CD14-positive monocyte (primary cell): ENCODE results near the gene GIT2. TPM values are rescaled to one million over a fixed set of nuclear protein-coding genes. Genes with fewer than 3 reads are reported as not detected.
A peak's percentile ranks its signal among the peaks of the same experiment; 100 is the strongest.

Source experiments
- DNase-seq, 3 donors: peaks; one replicate each; pipeline ENCODE4 v3.0.0-alpha.2; 2011 to 2022
- H2AFZ ChIP-seq: 2 replicates; pipeline ENCODE4 v1.6.0; 2012; ENCODE audit warnings: mild to moderate bottlenecking, low read depth, low read length, inconsistent platforms; ENCODE audit not compliant: insufficient read depth, poor library complexity, severe bottlenecking
- H3K27ac ChIP-seq, 2 donors: 1 replicate in 1 of 2; 2 replicates in 1 of 2; pipeline ENCODE4 v1.5.1; 2012 to 2013; ENCODE audit warnings: low read length in 2 of 2, control low read depth in 1 of 2, inconsistent platforms in 1 of 2, low read depth in 1 of 2, mild to moderate bottlenecking in 1 of 2
- H3K27me3 ChIP-seq, 2 donors: one replicate each; pipeline versions ENCODE4 v1.6.0 to v1.6.1; 2011 to 2013; ENCODE audit warnings: low read length in 2 of 2; ENCODE audit not compliant: control insufficient read depth in 2 of 2, insufficient read depth in 2 of 2
- H3K36me3 ChIP-seq, 2 donors: replicated peaks in 1 of 2; 1 replicate in 1 of 2; 2 replicates in 1 of 2; pipeline versions ENCODE4 v1.5.1 to v1.6.1; 2012 to 2013; ENCODE audit warnings: low read length in 2 of 2, control low read depth in 1 of 2, inconsistent platforms in 1 of 2, mild to moderate bottlenecking in 1 of 2; ENCODE audit not compliant: insufficient read depth in 2 of 2, control insufficient read depth in 1 of 2
- H3K4me1 ChIP-seq, 2 donors: 1 replicate in 1 of 2; 2 replicates in 1 of 2; pipeline versions ENCODE4 v1.5.1 to v1.6.1; 2012 to 2013; ENCODE audit warnings: low read length in 2 of 2, control low read depth in 1 of 2, inconsistent platforms in 1 of 2, mild to moderate bottlenecking in 1 of 2, moderate library complexity in 1 of 2; ENCODE audit not compliant: insufficient read depth in 2 of 2, control insufficient read depth in 1 of 2
- H3K4me2 ChIP-seq: replicated peaks from 2 replicates; pipeline ENCODE3; 2012; ENCODE audit warnings: low read length, moderate library complexity, mild to moderate bottlenecking; ENCODE audit not compliant: poor library complexity, severe bottlenecking; ENCODE audit errors: extremely low read depth
- H3K4me3 ChIP-seq, 3 experiments: fragments of 200-600 bp in 1 of 3; sonication (generic) in 1 of 3; replicated peaks in 1 of 3; 1 replicate in 2 of 3; 2 replicates in 1 of 3; pipeline ENCODE4 v1.5.1; 2011 to 2013; ENCODE audit warnings: low read length in 3 of 3, mild to moderate bottlenecking in 3 of 3, control low read depth in 2 of 3, low read depth in 2 of 3, inconsistent platforms in 1 of 3, moderate library complexity in 1 of 3
- H3K79me2 ChIP-seq: 2 replicates; pipeline ENCODE4 v1.6.0; 2012; ENCODE audit warnings: mild to moderate bottlenecking, control low read depth, inconsistent platforms, low read length, moderate library complexity; ENCODE audit not compliant: insufficient read depth
- H3K9ac ChIP-seq: 2 replicates; pipeline ENCODE4 v1.6.0; 2017; ENCODE audit warnings: low read length, mild to moderate bottlenecking; ENCODE audit not compliant: insufficient read depth, poor library complexity, severe bottlenecking
- H3K9me3 ChIP-seq, 2 donors: replicated peaks in 1 of 2; 1 replicate in 1 of 2; 2 replicates in 1 of 2; pipeline versions ENCODE4 v1.5.1 to v1.6.1; 2012 to 2013; ENCODE audit warnings: low read length in 2 of 2, control low read depth in 1 of 2; ENCODE audit not compliant: control insufficient read depth in 1 of 2, insufficient read depth in 1 of 2
- H4K20me1 ChIP-seq: 2 replicates; pipeline ENCODE4 v1.6.0; 2012; ENCODE audit warnings: mild to moderate bottlenecking, low read length, control low read depth, moderate library complexity; ENCODE audit not compliant: insufficient read depth
- H3K27ac Mint-ChIP-seq, 7 donors: one replicate each; pipeline ENCODE4 v1.8.0; 2020; ENCODE audit warnings: mild to moderate bottlenecking in 7 of 7, mixed read lengths in 7 of 7, moderate library complexity in 6 of 7, inconsistent platforms in 2 of 7
- H3K27me3 Mint-ChIP-seq, 3 donors: one replicate each; pipeline ENCODE4 v1.8.0; 2021 to 2022; ENCODE audit warnings: low read depth in 3 of 3, mild to moderate bottlenecking in 3 of 3, mixed read lengths in 3 of 3, moderate library complexity in 3 of 3, inconsistent platforms in 1 of 3
- H3K36me3 Mint-ChIP-seq, 2 donors: one replicate each; pipeline ENCODE4 v1.8.0; 2020; ENCODE audit warnings: mixed read lengths in 2 of 2, inconsistent platforms in 1 of 2, mild to moderate bottlenecking in 1 of 2
- H3K4me1 Mint-ChIP-seq: one replicate; pipeline ENCODE4 v1.8.0; 2020; ENCODE audit warnings: mild to moderate bottlenecking, mixed read lengths
- H3K4me3 Mint-ChIP-seq, 2 donors: one replicate each; pipeline ENCODE4 v1.8.0; 2020; ENCODE audit warnings: mild to moderate bottlenecking in 2 of 2, mixed read lengths in 2 of 2, moderate library complexity in 1 of 2
- H3K9me3 Mint-ChIP-seq, 7 donors: one replicate each; pipeline ENCODE4 v1.8.0; 2020 to 2022; ENCODE audit warnings: mixed read lengths in 7 of 7, mild to moderate bottlenecking in 6 of 7, moderate library complexity in 6 of 7, inconsistent platforms in 2 of 7
- WGBS: methylation state at CpG from one replicate; pipeline ENCODE4 v1.1.5; 2013; ENCODE audit warnings: missing lambda C conversion rate; ENCODE audit not compliant: insufficient coverage; 5-methylcytosine and 5-hydroxymethylcytosine counted together
- intact Hi-C, 2 donors: fragments of 100-400 bp; cut with micrococcal nuclease; formaldehyde crosslinking; loops; one replicate each; pipeline versions ENCODE4 v1.15.0 to v1.15.1; 2023
- polyA plus RNA-seq, 3 donors: library from polyadenylated mRNA; depleted of rRNA in 1 of 3; unstranded in 2 of 3; stranded (reverse) in 1 of 3; fragments of 300-500 nt in 2 of 3; fragments of >200 nt in 1 of 3; fragmentation: Illumina TruSeq in 2 of 3; gene quantifications; 1 replicate in 2 of 3; 2 replicates in 1 of 3; pipeline ENCODE4 v1.2.3, GENCODE V29; 2012 to 2021
- TF ChIP-seq, protein P1 (sequence below): fragments of 200-600 bp; IDR thresholded peaks from one replicate; pipeline ENCODE4 v1.8.0; 2022; ENCODE audit warnings: antibody characterized with exemption, mild to moderate bottlenecking

The GIT2 gene
- polyA plus RNA-seq, 3 donors: 75.8 to 139 (median 98.8) TPM

GRCh38 chr12:109905301-109905700 is 90.9 kb downstream of the GIT2 start:
- Mint-ChIP-seq H3K36me3 (peaks cover 69 to 78% of the 10 kb centered on the region in 2 donors), H3K27me3 (no peaks in the 10 kb centered on the region)
- intact Hi-C loops: loop anchor here (2.0 to 10.0 kb wide), 2 partner anchors 48 to 50 kb away; no protein-coding TSS in a partner anchor

DNA sequence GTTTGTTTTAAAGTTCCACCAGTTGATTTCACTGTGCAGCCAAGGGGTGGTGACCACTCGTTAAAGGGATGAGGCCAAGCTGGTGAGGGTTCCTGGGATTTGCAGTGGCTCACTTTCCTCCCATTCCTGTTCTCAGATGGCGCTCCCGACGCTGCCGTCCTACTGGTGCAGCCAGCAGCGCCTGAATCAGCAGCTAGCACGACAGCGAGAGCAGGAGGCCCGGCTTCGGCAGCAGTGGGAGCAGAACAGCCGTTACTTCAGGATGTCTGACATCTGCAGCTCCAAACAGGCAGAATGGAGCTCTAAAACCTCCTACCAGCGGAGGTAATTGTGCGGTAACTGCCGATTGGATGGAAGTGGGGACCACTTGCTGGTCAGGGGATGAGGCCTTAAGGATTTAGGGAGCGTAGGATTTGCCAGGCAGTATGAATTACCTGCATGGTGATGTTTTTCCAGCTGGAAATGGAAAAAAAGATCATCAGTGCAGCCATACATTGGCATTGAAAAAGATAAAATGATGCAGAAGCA is 93.2 kb downstream of the GIT2 start:
- Histone ChIP-seq H3K36me3 (peaks cover 51 to 54% of the 10 kb centered on the region in 2 donors), H4K20me1 (peaks cover 22% of the 10 kb centered on the region), H3K27ac (peak overlapping the region in 1 of 2 donors; percentile 9), H2AFZ (no peak overlapping the region), H3K27me3 (no peaks in the 10 kb centered on the region), H3K4me2 (no peak overlapping the region), H3K9ac (no peak overlapping the region), H3K79me2 (peaks cover 35% of the 10 kb centered on the region), H3K9me3 (no peaks in the 10 kb centered on the region), H3K4me3 (no peak overlapping the region), H3K4me1 (peaks cover 20 to 25% of the 10 kb centered on the region in 2 donors)
- H3K27ac Mint-ChIP-seq: no peak overlapping the region
- H3K4me3 Mint-ChIP-seq: no peak overlapping the region
- peaks cover 27% of the 10 kb centered on the region for H3K4me1 Mint-ChIP-seq
- H3K9me3 Mint-ChIP-seq: no peaks in the 10 kb centered on the region
- peaks cover 49 to 55% of the 10 kb centered on the region in 2 donors for H3K36me3 Mint-ChIP-seq
- over 99% methylated on average over 13 of the region's 15 CpGs for WGBS
- intact Hi-C loops: loop anchor here in 1 of 2 donors (10.0 kb wide), 1 partner anchor 48 kb away; no protein-coding TSS in a partner anchor
- no peak for DNase-seq
- no peaks in the 10 kb centered on the region for H3K27me3 Mint-ChIP-seq
- TF ChIP-seq, protein P1, sequence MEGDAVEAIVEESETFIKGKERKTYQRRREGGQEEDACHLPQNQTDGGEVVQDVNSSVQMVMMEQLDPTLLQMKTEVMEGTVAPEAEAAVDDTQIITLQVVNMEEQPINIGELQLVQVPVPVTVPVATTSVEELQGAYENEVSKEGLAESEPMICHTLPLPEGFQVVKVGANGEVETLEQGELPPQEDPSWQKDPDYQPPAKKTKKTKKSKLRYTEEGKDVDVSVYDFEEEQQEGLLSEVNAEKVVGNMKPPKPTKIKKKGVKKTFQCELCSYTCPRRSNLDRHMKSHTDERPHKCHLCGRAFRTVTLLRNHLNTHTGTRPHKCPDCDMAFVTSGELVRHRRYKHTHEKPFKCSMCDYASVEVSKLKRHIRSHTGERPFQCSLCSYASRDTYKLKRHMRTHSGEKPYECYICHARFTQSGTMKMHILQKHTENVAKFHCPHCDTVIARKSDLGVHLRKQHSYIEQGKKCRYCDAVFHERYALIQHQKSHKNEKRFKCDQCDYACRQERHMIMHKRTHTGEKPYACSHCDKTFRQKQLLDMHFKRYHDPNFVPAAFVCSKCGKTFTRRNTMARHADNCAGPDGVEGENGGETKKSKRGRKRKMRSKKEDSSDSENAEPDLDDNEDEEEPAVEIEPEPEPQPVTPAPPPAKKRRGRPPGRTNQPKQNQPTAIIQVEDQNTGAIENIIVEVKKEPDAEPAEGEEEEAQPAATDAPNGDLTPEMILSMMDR: no peak

More at GRCh38 chr12:109905301-109905700, 90.9 kb downstream of the GIT2 start:
- Mint-ChIP-seq H3K9me3 (no peaks in the 10 kb centered on the region), H3K27ac (peak overlapping the region in 4 of 7 donors; percentile 24 to 72 (median 26)), H3K4me1 (peaks cover 22% of the 10 kb centered on the region), H3K4me3 (no peak overlapping the region)
- no peak overlapping the region for H3K27ac ChIP-seq
- no peaks in the 10 kb centered on the region for H3K27me3 ChIP-seq
- no peaks in the 10 kb centered on the region for H3K9me3 ChIP-seq
- peaks cover 22% of the 10 kb centered on the region for H4K20me1 ChIP-seq
- peaks cover 69 to 77% of the 10 kb centered on the region in 2 donors for H3K36me3 ChIP-seq
- H3K4me1 ChIP-seq: peaks cover 14 to 19% of the 10 kb centered on the region in 2 donors
- H3K79me2 ChIP-seq: peaks cover 32% of the 10 kb centered on the region
- 98% methylated on average over 9 of the region's 10 CpGs for WGBS
- TF ChIP-seq, protein P1: no peak
- no peak overlapping the region for H3K9ac ChIP-seq
- H2AFZ ChIP-seq: no peak overlapping the region
- no peak overlapping the region for H3K4me3 ChIP-seq
- no peak for DNase-seq
- H3K4me2 ChIP-seq: no peak overlapping the region
